T-helper 1 cell treated with Interleukin-12 subunit alpha and Interleukin-12 subunit beta and Interleukin-4 antibody, amounts not matched to agents 30 ng/mL and 1 ng/mL, for 36 hours (primary cell): ENCODE results near the gene VWF. TPM values are rescaled to one million over a fixed set of nuclear protein-coding genes. Genes with fewer than 3 reads are reported as not detected.
"Not testable (repeated sequence)": the region's sequence is repeated elsewhere in the genome, so short reads cannot be mapped to it uniquely, and the experiment has no call there.

ENCODE experiments used
- intact Hi-C: fragments of 100-400 bp; cut with micrococcal nuclease; formaldehyde crosslinking; loops from one replicate; pipeline ENCODE4 v1.15.1; 2024
- total RNA-seq: library from RNA; stranded (reverse); gene quantifications from 2 replicates; pipeline ENCODE4 v1.2.3, GENCODE V29; 2022

VWF gene
- total RNA-seq, 1 donor from 2014 or later, result not detected

DNA sequence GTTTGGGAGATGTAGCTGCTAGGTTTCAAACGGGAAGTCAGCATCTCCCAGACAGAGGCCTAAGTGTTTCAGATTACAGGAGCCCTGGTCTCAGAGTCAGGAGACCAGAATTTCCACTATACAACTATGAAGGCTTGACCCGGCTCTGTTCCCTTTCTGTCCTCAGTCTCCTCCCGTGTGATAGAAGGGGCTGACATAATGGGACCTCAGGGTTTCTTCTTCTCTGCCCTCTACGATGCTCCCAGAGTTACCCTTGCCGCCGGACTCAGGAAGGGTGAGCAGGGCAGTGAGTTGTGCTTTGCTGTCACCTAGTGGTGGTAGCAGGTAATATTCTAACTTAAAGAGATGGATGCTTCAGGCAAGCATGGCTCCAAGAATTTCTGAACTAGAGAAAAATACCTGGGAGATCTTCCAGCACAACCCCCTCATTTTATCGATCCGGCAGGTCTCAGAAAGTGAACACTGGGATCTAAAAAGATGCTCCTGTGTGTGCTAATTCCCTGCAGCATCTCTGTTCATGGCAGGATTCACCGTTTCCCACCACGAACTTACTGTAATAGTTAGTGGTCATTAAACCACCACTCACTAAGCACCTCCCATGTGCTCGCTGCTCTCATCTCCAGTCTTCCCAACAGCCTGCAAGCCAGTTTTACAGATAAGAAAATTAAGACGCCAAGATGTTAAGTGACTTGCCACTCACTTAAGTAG is 84.4 kb downstream of the VWF start:
- intact Hi-C loops, result loop anchor here (1.0 to 5.0 kb wide), 3 partner anchors 52 to 293 kb away; no protein-coding TSS in a partner anchor

DNA sequence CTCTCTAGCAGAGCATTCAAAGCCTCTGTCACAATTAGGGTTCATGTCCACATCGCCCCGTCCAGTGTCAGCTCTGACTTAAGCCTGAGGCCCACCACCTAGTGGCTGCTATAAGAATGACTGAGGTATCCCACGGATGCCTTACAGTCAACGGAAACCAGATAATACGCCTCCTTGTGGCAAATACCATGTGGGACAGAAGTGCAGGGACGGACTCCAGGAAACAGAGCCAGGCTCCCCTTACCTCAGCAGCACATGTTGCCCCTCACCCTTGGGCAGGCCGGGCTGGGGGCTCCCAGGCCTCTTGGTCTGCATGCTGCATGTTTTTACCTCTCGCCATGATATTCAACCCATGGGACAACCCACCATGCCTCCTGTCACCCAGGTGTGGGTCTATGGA is 86.3 kb downstream of the VWF start:
- intact Hi-C loops, result no loop called here

DNA sequence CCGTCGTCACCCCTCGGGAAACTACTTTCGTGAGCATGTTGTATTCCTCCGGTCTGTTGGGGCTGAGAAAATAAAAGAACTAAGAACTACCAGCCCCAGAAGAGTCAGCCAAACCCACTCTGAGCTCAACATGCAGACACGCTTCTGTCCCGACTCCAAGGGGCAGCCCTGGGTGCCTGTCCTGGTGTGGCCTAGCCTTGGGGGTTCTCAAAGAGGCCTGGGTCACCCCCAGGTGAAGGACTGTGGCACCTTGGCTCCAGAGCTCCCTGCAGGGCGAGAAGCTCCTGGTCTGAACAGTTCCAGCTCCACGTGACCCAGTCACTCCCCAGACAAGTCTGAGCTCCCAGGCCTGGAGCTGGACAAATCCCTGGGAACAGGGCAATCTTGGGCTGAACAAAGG is 87.0 kb downstream of the VWF start:
- intact Hi-C loops, result no loop called here

DNA sequence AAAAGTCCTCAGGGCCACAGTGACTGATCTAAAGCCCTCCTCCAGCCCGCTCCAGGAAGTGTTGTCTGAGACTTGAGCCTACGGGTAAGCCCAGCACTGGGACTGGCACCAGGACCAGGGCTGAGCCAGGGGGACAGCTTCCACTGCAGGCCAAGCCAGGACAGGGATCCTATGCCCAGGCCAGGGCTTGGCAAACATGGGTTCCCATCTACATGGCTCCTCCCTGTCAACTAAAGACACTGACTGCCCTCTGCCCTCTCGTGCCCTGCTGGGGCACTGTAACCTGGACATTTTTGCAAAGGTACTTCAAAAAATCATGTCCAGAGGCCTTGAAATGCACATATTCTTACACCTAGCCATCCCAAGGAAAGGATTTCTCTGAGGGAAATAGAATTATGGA is 88.0 kb downstream of the VWF start:
- intact Hi-C loops, result no loop called here

DNA sequence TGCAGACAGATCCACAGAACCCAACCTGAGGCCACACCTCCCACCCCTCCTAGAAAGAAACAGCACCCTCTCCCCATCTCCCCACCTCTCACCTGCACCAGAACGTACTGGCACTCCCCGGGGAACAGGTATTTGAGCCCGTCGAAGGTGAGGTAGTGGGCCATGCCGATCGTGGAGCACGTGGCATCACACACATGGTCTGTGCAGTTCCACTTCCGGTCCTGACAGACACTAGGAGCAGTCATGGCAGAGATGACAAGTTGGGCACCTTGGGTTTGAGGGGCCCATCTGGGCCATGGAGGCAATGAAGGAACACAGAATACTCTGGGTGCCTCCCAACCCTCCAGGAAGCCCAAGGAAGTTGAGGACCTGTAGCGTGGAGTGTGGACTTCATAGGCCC is 89.9 kb downstream of the VWF start:
- intact Hi-C loops, result no loop called here

DNA sequence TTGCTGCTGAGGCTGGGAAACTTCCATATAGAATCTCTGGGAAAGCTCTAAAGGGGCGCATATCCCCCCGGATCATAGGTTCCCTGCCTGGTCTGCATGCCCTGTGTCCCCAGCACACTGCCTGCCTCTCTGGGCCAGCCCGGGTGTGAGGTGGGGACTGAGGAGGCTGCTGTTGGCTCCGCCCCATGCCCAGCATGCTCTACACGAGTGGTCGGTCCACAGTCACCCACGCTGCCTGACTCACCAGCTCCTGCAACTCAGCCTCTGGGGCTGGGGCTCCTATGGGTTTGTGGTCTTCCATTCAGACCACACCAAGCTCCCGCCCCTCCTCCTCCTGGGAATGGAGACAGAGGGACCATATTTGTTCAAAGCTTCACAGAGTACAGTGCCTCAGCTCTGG is 90.9 kb downstream of the VWF start:
- intact Hi-C loops, result no loop called here

DNA sequence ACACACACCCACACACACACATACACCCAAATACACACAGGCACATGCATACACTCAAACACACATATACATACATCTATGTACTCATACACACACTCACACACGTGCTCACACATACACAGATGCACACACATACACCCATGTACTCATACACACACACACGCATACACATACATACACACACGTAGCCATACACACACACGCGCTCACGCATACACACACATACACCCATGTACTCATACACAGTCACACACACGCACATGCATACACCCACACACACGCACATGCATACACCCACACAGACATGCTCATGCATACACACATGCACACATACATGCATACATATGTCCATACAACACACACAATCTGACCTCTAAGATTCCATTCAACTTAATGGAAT is 91.7 kb downstream of the VWF start:
- intact Hi-C loops, result no loop called here

DNA sequence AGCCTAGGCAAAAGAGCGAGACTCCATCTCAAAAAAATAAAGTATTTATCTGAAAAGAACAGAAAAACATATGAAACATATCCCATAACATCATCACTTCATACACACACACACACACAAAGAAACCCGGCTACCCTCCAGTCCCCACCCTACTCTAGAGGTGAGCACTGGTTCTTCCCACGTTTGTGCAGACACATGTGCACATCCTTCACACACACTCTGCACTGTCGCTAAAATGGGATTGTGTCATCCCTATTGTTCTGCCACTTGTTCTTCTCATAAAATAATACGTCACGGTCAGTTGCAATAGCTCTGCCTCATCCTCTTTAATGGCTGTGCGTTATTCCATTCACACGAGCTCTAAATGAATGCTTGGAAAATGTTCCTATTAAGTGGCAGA is 93.5 kb downstream of the VWF start:
- intact Hi-C loops, result no loop called here

DNA sequence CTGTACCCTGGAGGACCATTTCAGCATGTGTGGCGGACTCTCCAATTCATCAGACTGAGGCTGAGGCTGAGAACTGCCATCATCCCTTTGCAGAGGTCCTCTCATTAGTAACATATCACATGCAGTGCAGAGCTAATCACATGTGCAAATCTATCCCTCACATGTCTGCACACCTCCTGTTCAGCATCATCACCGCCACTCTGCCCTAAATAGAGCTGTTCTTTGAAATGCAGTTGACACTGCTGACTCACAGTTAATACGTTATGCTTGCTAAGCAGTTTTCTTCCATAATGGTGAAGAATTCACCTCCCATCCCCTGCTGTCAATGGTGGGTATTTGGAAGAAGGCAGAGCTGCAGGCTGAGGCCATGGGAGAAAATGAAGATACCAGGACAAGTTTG is 94.4 kb downstream of the VWF start:
- intact Hi-C loops, result no loop called here

DNA sequence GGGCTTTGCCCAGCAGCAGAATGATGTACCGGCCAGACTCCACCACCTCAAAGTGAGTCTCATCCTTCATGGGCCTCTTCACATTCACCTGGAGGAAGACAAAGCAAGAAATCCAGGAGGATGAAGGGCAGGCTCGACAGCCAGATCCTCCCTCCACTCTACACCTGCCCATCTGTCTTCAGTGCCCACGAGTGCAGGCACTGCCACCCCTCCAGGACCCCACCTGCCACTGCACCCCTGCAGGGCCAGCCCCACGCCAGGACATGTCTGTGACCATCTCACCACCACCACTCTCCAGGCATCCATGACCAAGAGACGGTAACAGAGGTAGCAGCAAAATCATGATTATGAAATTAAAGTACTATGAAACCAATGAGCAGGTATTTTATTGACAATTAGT is 95.1 kb downstream of the VWF start:
- intact Hi-C loops, result no loop called here

DNA sequence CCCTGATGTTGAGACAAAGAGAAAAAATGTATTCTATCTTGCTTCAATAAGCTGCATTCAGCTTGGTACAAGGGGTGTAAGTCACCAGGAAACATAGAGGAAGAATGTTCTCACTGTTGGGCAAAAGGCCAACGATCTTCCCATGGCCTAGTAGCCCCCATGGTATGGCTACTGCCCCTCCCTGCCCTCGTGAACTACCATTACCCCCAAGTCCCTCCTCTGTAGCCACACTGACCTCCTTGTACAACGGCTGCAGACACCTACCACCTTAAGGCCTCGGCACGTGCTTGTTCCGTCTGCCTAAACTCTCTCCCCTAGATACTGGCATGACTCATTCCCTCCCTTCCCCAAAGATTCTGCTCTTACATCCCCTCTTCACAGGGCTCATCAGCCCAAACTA is 97.5 kb downstream of the VWF start:
- intact Hi-C loops, result no loop called here

DNA sequence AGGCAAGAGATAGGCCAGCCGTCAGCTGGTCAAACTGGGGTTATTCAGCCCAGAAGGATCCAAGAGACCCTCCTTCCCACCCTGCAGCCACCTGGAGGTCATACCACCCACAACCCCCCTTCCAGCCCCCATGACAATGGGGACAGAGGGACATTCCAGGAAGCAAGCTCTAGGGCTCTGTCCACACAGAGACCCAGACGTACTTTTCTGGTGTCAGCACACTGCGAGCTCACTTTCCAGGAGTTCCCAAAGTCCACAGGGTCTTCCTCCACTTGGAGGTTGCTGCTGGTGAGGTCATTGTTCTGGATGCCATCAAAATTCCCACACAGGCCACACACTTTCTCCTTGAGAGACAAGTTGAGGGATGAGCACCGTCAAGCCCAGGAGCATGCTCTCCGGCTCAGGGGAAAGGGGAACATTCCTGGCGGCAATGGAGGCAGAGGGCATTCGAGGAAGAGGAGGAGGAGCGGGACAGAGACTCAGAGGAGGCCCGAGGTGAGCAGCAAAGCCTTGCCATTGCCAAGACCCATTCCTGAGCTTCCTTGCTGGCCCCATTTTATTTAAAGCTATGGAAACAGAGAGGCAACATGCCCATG is 98.7 kb downstream of the VWF start:
- intact Hi-C loops, result not testable (repeated sequence)

DNA sequence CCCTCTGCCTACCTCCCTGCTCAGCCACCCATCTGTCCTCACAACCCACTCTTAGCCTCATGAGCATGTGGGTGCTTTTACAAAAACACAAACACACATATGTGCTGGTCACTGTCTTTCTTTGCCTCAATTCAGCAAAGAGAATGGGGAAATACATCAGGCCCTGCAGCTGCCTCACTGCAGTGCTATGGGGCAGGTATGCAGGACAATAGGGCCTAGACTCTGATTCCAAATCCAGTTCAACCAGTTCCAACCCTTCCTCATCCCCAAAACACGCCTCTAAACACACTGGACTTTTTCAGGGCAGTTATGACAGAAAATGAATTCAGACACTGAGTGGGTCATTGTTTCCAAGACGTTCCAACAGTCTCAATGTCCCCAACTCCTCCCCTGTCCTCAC is 100.4 kb downstream of the VWF start:
- intact Hi-C loops, result not testable (repeated sequence)

DNA sequence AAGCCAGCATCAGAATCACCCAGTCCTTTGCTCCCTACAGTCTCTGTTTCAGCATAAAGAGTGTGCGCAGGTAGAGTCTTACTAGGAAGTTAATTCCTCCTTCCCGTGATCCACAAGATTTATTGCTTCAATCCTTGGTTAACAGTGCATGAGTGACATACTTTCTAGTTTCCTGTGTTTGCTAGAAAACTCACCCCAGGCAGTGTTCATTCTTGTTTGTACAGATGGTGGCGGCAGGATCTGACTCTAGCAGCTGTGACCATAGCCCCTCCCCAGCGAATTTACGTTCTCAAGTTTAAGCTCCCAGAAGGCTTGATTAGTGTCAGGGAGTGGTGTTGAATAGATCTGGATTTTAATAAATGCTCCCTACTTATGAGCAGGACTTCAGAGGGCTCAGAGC is 103.5 kb downstream of the VWF start:
- intact Hi-C loops, result no loop called here

DNA sequence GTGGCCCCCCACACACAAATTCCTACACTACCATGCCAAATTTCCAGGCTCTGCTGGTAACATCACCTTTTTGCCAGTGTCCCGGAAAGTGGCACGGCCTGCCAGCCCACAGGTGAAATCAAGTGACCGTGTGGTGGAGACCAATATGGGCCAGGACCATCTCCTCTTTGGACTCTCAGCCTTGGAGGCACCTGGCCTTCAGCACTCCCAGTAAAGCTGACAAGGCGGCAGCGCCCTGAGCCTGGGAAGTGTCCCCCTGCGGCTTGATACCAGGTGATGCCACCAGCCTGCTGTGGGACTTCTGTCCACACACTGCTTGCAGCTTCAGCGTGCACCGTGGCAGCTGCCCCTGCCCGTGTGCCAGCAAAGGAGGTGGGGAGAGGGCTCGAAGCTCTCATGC is 104.0 kb downstream of the VWF start:
- intact Hi-C loops, result not testable (repeated sequence)

DNA sequence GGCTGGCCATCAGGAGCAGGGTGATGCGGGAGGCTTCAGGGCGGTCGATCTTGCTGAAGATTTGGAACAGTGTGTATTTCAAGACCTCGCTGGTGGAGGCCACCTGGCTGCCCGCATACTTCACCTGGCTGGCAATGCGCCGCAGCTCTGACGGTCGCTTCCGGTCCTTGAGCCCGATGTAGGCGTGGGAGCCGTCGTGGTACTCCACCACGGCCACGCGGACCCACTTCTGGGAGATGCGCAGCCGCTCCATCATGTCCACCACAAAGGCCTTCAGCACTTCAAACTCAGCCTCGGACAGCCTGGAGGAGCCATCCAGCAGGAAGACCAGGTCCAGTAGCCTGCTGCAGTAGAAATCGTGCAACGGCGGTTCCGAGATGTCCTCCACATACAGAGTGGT is 105.2 kb downstream of the VWF start:
- intact Hi-C loops, result not testable (repeated sequence)

DNA sequence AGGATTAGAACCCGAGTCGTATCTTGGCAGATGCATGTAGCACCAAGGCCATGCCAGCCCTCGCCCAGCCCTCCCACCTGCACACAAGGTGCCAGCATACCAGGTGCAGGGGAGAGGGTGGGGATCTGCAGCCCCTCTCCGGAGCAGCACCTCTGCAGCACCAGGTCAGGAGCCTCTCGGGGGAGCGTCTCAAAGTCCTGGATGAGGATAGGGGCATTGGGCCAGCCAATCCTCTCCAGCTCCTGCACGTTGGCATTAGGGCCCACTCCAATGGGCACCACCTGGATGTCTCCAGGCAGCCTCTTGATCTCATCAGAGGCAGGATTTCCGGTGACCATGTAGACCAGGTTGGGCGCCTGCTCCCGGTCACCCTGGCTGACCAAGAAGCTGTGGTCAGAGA is 106.2 kb downstream of the VWF start:
- intact Hi-C loops, result no loop called here

DNA sequence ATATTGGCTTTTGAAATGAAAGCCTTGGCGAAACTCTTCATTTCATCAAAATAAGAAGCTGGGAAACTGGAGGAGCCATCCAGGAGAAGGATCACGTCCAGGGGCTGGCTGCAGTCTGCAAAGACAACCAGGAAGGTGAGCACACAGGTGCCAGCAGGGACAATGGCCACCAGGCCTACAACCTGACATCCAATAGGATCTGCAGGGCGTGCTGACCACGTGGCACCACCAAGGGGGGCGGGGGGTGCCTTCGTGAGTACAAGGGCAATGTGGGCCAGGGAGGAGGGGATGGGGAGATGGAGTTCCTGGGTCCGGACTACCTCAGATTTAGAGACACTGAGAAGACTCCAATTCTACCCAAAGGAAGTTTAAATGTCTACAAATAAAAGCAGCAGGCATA is 107.7 kb downstream of the VWF start:
- intact Hi-C loops, result no loop called here

DNA sequence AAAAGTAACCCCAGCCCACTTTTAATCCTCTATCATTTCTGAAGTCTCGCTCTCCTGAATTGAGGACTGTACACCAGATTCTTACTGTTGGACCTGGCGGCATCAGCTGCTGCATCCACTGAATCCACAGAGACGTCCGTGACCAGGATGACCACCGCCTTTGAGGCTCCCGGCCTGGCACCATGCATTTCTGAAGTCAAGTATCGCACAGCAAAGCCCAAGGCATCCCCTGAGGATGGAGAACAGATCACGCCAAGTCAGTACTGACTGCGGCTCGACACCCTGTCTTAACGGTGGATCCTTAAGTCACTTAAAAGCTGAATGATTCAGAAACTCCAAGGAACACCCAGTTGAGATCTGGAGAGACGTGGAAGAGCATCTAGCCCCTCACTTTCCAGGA is 108.5 kb downstream of the VWF start:
- intact Hi-C loops, result not testable (repeated sequence)

DNA sequence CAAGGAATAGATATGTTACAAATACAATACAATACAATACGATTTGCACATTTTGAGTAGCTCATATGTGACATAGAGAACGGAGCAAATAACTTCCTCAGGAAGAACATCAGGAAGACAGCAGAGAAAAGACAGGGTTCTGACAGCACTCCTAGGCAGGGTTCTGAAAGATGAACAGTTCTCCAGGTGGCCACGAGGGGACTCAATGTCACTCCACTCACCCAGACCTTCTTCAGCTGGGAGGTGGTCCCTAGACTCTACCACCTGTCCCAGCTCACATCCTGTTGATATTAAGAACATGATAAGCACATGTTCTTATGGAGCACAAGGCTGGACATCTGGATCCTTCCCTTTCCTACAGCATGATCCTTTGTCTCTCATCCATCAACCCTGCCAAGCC is 109.2 kb downstream of the VWF start:
- intact Hi-C loops, result not testable (repeated sequence)

DNA sequence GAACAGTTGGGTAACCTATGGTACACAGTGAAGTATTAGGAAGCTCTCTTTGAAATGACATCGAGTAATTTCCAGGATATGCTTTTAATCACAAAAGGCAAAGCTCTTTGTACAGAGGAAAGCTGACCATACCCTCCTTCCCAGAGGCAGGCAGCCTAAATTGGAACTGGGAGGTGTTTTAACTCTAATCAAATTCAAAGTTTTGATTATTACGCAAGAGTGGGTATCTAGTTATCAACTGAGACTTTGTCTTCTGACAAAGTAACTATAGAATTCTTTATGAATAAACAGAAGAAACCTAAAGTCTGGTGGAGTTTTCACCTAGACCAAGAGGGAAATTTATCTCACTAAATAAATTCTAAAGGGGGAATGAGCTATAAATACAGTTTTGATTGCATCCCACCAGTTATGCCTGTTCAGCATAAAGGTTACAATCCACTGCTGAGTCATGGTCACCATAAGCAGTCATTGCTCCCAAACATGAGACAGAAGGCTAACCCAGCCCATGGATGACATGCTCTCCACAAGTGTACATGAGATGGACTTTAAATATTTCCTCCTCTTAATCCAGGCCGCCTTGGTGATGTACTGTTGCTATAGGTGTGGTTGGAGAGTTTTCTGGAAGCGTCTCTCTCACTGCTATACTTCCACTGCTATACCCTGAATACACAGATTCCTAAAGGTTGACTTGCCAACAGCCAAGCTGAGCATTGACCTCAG is 113.7 kb downstream of the VWF start:
- intact Hi-C loops, result not testable (repeated sequence)

DNA sequence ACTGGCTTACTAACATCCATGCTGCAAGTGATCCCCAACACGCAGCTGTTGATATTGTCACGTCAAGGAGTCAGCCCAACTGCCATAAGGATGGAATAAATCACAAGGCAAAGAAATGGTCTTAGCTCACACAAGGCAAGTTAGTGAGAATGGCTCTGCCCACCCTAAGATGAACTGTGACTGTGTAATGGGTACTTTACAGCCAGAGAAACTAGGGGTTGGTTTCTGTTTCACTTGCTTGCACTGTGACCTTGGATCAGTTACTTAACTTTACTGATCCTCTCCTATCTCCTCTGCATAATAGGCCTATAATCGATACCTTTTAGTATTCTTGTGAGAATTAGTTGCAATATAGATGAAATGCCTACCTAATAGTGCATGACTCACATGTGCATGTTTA is 127.2 kb downstream of the VWF start:
- intact Hi-C loops, result no loop called here

DNA sequence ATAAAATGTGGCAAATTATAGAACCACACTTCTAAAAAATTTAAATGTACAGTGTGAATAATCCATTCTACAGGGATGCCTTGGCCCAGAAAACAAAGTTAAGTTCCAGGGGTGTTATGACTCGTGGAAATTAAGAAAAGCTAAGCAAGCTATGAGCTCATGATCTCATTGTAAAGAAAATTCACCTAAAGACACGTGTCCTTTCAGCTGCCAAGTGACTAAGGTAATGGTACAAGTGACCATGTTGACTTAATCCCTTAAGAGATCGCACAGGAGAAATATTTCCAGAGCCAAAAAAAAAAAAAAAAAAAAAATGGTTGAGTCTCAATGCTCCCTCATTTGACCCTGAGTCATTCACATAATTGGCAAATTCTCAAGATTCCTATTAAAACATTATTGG is 128.0 kb downstream of the VWF start:
- intact Hi-C loops, result no loop called here
